A549 treated with AZD2906 at 1 μM for 4 hours (cell line): ENCODE data around the gene NR1D2. TPM values are rescaled to one million over a fixed set of nuclear protein-coding genes. Genes with fewer than 3 reads are reported as not detected.

Experiments used
- total RNA-seq: library from RNA; stranded (reverse); fragments of 200-300 nt; extraction: Qiagen RNA extraction; gene quantifications from 5 replicates; pipeline ENCODE4 v1.2.3, GENCODE V29; 2022

The NR1D2 gene
- 12.5 to 15.3 TPM (median 13.2 TPM) in 5 replicates for total RNA-seq

DNA sequence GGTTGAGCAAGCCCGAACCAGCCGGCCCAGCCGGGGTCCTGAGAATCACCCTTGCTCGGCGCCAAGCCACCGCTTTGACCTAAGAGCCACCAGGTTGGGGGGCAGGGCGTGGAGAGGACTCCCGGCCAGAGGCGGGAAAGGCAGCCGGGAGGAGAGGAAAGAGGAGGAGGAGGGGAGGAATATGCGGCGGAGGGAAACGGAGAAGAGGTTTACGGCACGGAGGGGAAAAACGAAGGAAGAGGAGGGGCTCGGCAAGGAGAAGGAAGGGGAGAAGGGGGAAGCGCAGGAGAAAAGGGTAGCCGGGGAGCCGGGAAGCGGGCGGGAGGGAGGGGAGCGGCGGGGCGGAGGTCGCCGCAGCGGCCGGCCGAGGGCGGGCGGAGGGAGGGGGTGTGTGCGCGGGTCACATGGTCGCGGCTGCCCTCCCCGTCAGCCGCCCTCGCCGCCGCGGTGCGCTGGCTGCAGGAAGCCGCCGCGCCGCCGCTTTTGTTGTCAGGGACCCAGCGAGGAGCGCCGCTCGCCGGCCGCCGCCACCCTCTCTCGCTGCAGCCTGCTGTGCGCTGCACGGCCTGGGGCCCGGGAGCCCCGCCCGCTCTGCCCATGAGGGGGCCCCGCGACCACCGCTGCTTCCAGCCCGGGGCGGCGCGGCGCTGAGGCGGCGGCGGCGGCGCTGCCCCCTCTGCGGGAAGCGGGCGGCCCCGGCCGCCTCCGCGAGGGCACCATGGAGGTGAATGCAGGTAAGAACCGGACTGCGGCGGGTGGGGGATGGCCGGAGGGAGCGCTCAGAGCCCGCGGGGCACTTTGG lies at the start of gene NR1D2:
TSS of gene NR1D2 (plus strand) at position 426 of the 802 bp plus-strand sequence. CDS start at position 719, 293 bp downstream.

DNA sequence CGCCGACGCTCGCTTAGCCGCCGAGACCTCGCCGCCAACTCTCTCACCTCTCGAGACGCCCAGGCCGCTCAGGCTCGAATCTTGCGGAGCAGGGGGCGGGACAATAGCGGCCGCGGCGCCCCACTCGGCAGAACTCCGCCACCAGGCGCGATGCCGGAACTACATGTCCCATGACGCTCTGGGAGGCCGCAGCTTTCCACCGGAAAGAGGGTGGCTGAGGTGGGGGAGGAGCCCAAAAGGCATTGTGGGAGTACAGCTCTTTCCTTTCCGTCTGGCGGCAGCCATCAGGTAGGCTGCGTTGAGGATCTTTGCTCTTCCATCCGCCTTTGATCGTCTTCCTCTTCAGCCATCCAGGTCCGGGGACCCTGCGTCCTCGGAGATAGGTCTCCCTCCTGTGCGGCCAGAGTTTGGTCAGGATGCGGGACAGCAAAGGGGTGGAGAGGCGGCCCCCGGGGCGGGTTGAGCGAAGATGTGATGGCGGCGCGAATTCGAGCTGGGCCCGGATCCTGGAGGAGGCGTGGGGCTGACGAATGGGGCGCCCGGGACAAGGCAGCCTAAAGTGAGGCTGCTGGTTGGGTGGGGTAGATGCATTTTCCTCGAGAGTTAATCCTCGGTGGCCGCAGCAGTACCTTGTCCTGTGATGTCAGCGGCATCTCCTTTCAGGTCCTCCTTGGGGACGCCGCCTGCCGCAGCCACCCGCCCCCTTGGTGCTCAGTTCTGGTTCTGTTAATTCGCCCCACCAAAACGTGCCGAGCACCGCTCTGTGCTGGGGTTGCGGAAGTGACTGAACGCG lies 28.0 kb upstream of the NR1D2 start, which contains the start of the genes NKIRAS1 and RPL15:
TSS of gene NKIRAS1 (minus strand) at position 105 of the 793 bp plus-strand sequence. CDS start 6,086 bp downstream, outside the sequence.
TSS of gene RPL15 (plus strand) at position 247 of the 793 bp plus-strand sequence. CDS start 728 bp downstream, outside the sequence.

Other genes with a start within 250 kb of the NR1D2 start
- gene UBE2E1, start 139.3 kb upstream of the NR1D2 start, total RNA-seq = 104 to 114 TPM (median 113 TPM) in 5 replicates
- 10.9 to 13.3 TPM (median 11.9 TPM) in 5 replicates for gene NKIRAS1, start 28.3 kb upstream of the NR1D2 start, total RNA-seq
- 2,909 to 3,245 TPM (median 3,030 TPM) in 5 replicates for gene RPL15, start 28.2 kb upstream of the NR1D2 start, total RNA-seq